SIG-M5 treated with dmso at 0.1 percent for 504 hours (cell line): ENCODE data around the gene OLR1.
A peak's percentile ranks its signal among the peaks of the same experiment; 100 is the strongest.

Experiments
- DNase-seq: peaks from one replicate; lab custom pipeline; 2025; ENCODE audit not compliant: unreplicated experiment; lab: John Stamatoyannopoulos, UW

OLR1 gene

DNA sequence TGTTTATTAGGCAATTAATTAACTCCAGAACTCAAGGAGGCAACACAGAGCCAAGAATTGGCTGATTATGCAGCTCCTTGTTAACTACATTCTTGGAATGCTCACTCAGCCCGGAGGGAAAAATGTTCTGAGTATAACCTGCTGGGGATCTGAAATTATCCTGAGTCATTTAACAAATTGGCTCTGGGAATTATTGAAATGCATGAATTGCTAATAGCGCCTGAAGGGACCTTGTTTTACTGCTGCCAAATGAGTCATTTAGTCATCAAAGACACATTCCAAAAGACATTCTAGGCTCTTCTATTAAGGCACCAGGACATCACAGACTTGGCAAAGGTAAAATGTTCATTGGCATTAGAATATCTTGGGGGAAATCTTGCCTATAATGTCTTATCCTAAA, 19.9 kb upstream of the OLR1 start:
- no peak for DNase-seq

GRCh38 chr12:10190558-10191388, 18.8 kb upstream of the OLR1 start:
- DNase-seq, result peak; percentile 71

DNA sequence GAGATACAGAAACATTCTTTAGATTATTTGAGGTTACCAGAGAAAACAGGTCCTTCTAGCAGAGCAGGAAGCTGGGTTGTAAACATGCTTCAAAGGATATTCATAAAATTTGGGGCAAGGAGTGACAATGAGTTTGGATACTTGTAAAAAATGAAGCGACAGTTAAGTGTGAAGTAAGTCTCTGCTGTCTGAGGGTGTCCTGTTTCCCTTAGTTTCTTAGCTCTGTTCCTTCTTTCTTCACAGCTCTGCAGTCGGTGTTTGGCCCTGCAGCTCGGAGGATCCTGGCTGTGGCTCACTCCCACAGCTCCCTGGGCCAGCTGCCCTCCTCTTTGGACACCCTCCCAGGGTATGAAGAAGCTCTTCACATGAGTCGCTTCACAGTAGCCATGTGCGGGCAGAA, 17.7 kb upstream of the OLR1 start:
- DNase-seq, result no peak

GRCh38 chr12:10186958-10187357, 15.0 kb upstream of the OLR1 start:
- DNase-seq, result peak; percentile 53

GRCh38 chr12:10186299-10186698, 14.4 kb upstream of the OLR1 start:
- DNase-seq, result peak; percentile 92

- DNase-seq, result peak; percentile 57
These were observed 12.4 kb upstream of the OLR1 start for GRCh38 chr12:10184261-10184843.

DNA sequence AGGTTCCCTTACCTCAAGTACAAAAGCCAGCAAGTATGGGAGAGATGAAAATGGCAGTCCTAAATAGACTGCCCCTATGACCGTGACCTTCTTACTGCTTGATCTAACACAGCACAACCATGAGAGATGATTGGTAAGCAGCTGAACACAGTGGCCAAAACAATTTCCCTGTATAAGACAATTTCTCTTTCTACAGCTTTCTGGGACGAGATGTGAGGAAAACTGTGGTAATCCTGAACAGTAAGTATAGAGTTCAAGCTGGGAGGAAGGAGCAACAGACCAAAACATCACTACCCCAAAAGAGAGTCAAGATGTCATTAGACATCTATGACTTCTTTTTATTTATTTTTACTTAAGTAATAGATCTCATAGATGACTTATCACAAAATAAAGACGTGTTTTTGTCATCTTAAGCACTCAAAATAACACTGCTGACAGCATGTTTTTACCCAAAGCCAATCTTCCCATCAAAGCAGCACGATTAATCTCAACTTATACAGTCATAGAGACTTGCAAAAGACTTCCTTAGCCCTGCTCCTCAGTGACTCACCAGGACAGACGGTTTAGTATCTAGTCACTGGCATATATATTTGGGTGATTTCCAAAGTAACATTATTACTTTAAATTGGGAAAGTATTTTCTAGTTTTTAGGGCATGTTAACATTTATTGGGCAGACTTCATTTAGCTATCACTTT, 10.6 kb upstream of the OLR1 start:
- DNase-seq, result peak; percentile 78

DNA sequence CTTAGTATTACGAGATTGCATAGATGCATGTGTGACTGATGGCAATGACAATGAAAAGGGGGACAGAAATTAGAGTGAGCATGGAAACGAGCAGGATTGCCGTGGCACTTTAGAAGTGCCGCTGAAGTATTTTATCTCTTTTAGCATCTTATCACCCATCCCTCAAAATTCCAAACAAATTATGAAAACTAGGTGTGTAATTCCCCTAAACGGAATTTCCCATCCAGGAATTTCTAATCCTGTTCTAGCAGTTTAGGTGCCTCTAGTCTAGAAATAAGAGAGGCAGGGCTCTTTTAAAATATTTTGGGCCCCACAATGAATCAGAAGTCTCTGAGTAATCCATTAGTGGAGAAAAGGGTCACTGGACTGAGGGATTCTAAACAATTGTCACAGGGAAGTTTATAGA, 7.8 kb upstream of the OLR1 start:
- DNase-seq, result no peak

DNA sequence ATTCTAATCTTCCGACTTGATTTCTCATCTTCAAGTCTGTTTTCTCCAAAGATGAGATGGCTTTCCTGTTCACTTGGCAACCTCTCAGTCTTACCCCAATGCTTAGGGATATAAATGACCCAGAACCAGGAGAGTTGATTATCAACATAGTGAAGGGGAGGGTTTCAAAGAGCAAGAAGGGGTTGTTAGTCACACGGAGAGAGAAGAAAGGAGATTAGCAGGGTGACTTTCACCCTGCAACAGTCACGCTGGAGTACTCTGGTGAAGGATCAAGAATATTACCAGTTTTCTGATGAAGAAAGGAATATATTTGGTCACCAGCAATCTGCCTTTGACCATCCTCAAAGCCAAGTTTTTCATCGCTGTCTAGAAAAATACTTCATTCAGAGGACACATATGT, 6.9 kb upstream of the OLR1 start, which contains the start of gene TMEM52B:
Gene TMEM52B, plus strand, starts transcription at position 212 of the 400 bp plus-strand sequence. CDS start 543 bp downstream, outside the sequence.
- DNase-seq, result no peak

- DNase-seq, result no peak
These were observed 4.1 kb upstream of the OLR1 start for GRCh38 chr12:10175846-10176636.

DNA sequence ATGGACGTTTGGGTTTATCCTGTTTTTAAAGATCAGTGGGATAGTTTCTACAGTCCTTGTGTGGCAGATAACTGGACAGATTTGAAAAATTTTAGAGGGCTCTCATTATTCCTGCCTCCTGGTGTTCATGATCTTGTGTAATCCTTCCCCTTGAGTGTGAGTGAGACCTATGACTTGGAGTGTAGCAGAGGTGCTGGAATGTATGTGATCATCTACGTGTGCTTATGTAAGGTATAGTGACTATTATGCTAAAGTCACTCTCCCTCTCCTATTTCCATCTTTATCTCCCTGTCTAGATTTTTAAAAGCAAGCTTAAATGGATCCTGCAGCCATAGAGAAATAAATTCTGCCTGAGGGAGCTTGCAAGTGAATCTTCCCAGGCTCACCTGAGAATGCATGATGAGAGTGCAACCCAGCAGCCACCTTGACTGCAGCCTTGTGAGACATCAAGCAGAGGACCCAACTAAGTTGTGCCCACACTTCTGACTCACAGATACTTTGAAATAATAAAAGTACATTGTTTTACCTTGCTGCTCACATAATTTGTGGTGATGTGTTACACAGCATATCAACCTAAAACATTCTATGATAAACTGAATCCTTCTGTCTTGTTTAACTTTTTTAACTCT, 3.2 kb upstream of the OLR1 start:
- DNase-seq, result no peak

DNA sequence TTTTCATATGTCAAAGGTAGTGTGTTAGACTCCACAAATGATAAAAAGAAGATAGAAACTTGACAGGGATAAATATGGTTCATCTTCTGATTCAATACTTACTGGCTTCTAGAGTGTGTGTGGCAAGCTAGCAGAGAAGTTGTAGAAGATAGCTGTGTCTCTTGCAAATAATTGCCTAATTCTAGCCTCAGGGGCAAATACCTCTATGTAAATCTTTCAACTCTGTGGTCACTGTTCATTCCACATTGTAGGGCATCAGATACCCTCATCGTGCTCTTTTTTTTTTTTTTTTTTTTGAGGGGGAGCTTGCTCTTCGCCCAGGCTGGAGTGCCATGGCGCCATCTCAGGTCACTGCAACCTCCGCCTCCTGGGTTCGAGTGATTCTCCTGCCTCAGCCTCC, 1.7 kb downstream of the OLR1 start:
- peak; percentile 73 for DNase-seq

GRCh38 chr12:10169104-10169503, 2.8 kb downstream of the OLR1 start:
- no peak for DNase-seq

DNA sequence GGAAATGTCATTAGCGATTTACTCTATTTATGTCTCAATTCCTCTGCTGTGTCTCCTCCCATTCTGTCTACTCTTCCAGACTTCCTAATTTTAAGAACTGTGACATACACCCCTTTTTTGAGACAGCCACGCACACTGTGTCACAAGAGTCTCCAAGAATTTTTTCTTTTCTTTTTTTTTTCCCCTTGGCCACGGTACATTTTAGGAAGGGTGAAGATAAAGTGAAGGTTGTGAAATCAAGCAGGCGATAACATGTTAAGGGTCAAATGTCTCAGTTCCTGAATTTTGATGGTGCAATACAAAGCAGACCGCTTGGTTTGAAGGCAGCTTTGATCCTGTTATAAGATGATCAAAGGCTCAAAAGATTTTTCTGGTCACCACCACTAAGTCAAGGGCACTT, 4.3 kb downstream of the OLR1 start:
- DNase-seq, result peak; percentile 95

- no peak for DNase-seq
These were observed 6.5 kb downstream of the OLR1 start for GRCh38 chr12:10165421-10165820.

- no peak for DNase-seq
These were observed 8.8 kb downstream of the OLR1 start for GRCh38 chr12:10163084-10163483.

DNA sequence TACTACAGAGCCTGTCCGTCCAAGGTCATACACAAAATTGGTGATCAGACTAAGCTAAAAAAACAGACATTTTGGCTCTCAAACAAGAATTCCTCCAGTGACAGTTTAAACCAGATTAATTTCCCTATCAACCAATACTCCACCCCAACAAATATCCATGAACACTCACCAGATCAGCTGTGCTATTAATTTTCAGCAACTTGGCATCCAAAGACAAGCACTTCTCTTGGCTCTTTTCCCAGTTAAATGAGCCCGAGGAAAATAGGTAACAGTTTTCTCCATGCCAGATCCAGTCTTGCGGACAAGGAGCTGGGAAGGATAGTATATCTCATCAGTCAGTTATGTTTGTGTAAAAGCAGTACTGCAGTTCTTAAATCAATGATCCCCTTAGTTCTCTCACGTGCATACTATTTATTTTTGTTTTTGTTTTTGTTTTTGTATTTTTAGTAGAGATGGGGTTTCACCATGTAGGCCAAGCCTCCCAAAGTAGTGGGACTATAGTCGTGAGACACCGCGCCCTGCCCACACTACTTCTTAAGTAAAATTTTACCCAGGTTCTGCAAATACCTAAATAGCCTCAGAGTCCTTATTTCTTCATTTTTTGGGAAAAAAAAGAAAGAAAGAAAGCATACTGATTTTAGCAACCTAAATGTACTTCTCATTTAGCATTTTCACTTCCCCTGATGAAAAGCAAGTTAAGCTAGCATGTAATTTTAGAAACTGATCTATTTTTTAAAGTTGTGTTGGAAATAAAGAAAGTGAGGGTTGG, 11.1 kb downstream of the OLR1 start:
- DNase-seq, result peak; percentile 84

- peak; percentile 46 for DNase-seq
These were observed 12.7 kb downstream of the OLR1 start for GRCh38 chr12:10159280-10159679.

DNA sequence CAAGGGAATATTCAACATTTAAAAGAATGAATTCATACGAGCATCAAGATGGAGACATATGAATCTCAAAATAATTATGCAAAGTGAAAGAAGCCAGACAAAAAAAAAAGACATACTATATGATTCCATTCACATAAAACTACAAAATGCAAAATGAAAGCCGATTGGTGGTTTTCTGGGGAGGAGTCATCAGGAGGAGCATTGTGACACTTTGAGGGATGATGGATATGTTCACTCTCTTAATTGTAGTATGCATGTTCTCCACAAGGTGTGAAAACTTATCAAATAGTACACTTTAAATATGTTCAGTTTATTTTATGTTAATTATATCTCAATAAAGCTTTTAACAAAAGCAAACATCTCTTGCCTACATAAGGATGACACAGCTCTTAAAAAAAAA, 13.5 kb downstream of the OLR1 start:
- DNase-seq, result no peak

DNA sequence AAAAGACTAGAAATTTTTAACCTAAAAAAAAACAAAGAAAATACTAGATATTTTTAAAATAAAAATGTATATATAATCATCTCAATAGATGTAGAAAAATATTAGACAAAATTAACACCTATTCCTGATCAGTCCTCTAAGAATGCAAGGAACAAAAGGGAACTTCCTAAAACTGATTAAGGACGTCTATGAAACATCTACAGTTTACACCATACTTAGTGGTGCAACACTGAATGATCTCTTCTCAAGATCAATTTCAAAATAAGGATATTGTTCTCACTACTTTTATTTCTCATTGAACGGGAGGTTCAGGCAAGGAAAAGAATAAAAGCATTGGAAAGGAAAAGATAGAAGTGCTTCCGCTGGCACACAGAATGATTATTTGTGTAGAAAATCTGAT, 16.0 kb downstream of the OLR1 start:
- peak; percentile 18 for DNase-seq
